ENCODE measurements around the gene TVP23C. TPM values are rescaled to one million over a fixed set of nuclear protein-coding genes. Genes with fewer than 3 reads are reported as not detected.
"Not testable (repeated sequence)": the region's sequence is repeated elsewhere in the genome, so short reads cannot be mapped to it uniquely, and the experiment has no call there.

The TVP23C gene
- total RNA-seq, 1 donor = 24.2 TPM

DNA sequence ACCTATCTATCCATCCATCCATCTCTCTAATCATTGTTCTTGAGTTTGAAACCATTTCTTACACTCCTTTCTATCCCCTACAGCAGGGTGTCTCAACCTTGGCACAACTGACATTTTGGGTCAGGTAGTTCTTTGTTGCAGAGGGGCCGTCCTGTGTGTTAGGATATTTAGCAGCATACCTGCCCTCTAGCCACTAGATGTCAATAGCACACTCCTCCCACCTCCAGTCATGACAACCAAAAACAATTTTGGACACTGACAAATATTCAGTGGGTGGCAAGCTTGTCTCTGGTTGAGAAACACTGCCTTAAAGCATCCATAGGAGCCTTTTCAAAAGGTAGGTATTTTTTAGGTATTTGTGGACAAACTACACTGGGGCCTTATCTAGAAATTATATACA lies 10.4 kb downstream of the TVP23C start:
- H3K4me3 ChIP-seq (ENCODE audit: low read length); H3K9me3 ChIP-seq (ENCODE audit: low read depth, low read length); H3K27me3 ChIP-seq (ENCODE audit: insufficient read depth, low read length); H3K4me1 ChIP-seq (ENCODE audit: insufficient read depth, low read length): not testable (repeated sequence)

DNA sequence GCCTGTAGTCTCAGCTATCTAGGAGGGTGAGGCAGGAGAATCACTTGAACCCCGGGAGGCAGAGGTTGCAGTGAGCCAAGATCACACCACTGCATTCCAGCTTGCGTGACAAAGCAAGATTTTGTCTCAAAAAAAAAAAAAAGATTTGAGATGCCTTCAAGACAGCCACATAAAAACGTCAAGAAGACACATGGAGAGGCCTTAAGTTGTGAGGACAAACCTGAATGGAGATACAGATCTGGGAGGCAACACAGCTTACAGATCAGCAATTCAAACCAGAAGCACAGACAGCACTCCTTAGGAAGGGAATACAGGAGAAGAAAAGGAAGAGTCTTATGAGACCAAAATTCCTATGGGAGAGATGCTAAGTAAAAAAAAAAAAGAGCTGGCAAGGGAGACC lies 13.7 kb downstream of the TVP23C start:
- H3K27me3 ChIP-seq (ENCODE audit: insufficient read depth, low read length); H3K4me3 ChIP-seq (ENCODE audit: low read length); H3K4me1 ChIP-seq (ENCODE audit: insufficient read depth, low read length); H3K9me3 ChIP-seq (ENCODE audit: low read depth, low read length): not testable (repeated sequence)

DNA sequence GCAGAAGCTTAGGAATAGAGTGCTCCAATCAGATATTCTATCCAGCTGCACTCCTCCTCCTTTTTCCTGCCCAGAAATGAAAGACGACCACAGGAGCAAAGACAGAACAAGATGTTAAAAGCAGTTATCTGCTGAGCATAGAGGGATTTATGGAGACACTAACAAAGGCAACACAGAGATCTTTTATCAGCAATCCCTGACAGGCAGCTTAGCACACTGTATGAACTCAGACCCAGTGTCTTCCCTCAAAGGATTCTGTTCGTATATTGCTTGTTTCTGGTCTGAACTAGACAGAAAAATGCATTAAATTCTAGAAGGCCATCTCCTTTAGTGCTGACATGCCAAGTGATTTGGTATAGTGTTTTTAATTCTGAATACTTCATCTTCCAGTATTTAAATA lies 16.7 kb downstream of the TVP23C start:
- H3K27me3 ChIP-seq (ENCODE audit: insufficient read depth, low read length); H3K4me3 ChIP-seq (ENCODE audit: low read length); H3K4me1 ChIP-seq (ENCODE audit: insufficient read depth, low read length); H3K9me3 ChIP-seq (ENCODE audit: low read depth, low read length): not testable (repeated sequence)

DNA sequence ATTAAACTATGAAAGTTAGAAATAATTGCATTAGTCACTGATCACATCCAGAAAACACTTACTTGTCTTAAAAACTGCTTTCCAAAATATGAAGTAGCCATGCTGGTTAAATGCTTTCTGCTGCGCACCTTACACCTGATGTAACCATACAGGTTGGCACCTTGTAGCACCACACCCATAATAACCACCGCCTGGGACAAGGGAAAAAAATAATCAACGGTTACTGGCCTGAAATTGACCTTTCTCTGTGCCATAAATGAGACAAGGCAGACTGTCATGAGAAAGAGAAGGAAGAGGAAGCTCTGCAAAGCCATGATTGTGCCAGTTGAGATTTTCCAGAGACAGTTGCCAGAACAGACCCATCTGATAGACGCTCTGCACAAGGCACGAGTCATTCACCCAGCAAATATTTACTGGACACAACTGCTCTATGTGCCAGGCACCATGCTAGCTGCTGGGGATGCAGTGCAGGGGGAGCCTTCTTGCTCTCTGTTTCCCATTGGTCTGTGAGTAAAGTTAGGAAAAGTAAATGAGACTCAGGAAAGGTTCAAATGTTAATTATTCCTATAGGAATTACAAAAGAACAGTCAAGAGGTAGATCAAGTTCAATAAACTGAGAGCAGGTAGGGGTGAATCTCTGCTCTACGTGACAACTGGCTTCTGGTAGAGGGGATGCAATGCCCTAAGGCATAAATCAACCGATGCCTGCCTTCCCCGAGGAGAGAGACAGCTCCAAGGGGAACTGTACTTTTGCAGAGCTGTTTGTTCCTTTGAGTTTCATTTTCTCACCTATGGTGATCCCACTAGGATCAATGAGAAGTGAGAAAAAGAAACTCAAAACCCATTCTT lies 22.7 kb downstream of the TVP23C start:
- H3K9me3 ChIP-seq (ENCODE audit: low read depth, low read length); H3K27me3 ChIP-seq (ENCODE audit: insufficient read depth, low read length); H3K4me3 ChIP-seq (ENCODE audit: low read length); H3K4me1 ChIP-seq (ENCODE audit: insufficient read depth, low read length): not testable (repeated sequence)

DNA sequence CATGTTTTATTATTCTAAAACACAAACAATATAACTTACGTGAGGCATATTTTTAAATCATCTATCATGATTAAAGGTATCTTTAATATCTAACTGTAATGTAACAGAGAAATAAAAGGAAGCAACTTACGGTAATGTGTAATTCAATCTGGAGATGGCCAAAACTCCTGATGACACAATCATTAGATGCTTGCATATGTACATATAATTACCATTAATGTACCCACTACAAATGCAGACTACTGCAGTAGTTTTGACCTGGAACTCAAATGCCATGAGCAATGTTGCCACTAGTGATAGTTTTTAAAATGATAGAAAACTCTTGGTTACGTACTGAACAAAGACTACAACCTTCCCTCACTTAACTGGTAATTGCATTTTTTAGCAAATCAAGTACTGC lies 30.2 kb downstream of the TVP23C start:
- not testable (repeated sequence) for H3K4me3 ChIP-seq (ENCODE audit: low read length); H3K27me3 ChIP-seq (ENCODE audit: insufficient read depth, low read length); H3K4me1 ChIP-seq (ENCODE audit: insufficient read depth, low read length); H3K9me3 ChIP-seq (ENCODE audit: low read depth, low read length)

DNA sequence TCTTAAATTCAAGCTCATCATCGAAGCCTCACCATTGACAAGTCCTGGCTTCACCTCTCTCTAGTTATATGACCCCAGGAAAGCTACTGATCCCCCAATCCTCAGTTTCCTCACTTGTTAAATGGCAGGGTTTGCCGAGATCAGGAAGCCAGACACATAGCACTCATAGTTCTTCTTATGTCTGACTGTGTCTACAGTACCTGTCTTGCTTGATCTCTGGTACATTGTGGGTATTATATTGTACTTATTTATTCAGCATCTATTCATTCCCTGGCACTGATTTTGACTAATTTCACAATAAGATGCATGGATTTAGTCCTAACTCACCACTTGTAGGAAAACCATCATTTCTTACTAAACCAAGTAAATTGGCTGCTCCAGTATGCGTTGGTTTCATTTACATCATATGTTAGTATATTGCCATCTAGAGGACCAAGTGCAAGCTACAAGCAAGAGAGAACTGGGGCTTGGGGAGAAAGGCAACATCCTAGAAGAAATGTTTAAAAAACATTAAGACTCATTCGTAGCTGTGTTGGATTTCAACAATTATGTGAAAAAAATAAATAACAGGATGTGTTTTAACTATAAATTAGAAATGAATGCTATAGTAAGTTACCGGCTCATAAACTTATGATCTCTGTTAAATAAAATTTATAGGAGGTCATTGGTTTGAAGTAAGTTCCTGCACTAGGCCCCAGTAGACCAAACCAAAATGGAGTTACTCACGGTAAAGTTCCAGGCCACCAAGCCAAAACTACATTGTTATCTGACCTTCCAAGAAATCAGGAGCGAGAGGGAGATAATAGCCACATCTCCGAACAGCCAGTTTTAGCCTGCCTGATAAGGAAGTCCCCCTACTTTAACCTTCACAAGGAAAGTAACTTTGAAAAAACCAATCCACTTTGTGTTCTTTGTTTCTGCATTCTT lies 36.7 kb downstream of the TVP23C start:
- H3K27me3 ChIP-seq (ENCODE audit: insufficient read depth, low read length); H3K9me3 ChIP-seq (ENCODE audit: low read depth, low read length); H3K4me3 ChIP-seq (ENCODE audit: low read length); H3K4me1 ChIP-seq (ENCODE audit: insufficient read depth, low read length): not testable (repeated sequence)

DNA sequence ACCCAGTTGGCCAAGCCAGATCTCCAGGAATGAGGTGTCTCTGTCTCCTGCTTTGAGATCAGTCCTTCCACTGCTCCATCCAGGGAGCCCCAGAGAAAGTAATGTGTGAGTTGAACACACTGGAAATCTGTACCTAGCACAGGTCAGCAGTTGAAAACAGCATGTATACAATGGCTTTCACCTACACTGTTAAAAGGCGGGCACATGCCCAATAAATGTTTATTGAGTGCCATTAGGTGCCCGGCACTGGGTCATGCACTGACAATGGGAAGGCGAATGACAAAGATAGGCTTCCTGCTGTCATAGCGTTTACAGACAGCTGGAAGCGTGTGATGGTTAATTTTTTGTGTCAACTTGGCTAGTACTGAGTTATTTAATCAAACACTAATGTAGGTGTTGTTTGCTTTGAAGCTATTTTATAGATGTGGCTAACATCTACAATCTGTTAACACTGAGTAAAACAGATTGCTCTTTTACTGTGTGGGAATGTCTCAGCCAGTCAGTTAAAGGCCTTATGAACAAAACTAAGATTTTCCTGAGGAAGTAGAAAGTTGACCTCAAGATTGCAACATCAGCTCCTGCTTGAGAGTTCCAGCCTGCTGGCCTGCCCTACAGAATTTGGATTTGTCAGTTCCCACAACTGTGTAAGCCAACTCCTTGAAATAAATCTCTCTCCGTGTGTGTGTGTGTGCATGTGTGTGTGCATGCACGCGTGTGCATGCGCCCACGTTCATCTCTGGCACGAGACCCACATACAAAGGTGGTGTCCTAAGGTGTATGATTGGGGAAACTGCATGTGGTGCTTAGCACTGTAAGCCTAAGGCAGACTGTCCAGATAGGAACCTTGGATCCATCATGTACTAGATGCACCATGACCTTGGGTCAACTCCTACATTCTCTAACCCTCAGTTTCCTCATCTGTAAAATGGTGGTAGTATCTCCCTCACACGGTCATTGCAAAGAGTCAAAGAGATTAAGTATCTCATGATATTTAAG lies 38.0 kb downstream of the TVP23C start:
- not testable (repeated sequence) for H3K9me3 ChIP-seq (ENCODE audit: low read depth, low read length); H3K4me1 ChIP-seq (ENCODE audit: insufficient read depth, low read length); H3K4me3 ChIP-seq (ENCODE audit: low read length); H3K27me3 ChIP-seq (ENCODE audit: insufficient read depth, low read length)

DNA sequence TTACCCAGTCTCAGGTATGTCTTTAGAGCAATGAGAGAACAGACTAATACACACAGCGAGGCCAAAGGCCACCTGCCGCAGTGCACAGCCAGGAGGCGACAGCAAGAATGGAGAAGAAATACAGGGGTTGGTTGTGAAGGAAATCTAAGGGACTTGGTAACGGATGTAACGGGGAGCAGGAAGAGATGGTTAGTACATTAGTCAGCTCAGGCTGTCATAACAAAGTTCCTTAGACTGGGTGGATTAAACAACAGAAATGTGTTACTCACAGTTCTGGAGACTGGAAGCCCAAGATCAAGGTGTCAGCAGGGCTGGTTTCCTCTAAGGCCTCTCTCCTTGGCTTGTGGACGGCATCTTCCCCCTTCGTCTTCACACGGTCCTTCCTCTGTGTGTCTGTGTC lies 47.1 kb downstream of the TVP23C start:
- no peaks in the 10 kb centered on the region for H3K27me3 ChIP-seq (ENCODE audit: insufficient read depth, low read length)

DNA sequence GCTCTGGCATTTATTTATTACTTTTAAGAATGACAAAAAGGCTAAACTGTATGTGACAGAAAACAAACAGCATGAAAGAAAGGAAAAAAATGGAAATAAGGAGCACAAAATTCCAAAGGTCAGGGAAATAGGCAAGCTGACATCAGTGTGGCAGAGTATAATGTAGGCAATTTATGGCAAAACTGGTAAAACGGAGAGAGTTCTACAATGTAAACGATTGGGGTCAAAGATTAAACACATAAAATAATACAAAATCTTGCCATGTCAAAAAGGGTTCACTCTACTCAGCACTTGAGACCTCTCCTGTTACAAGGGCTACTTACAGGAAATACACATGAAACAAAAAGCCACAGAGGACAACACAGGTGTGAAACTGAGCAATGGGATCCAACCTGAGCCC lies 48.8 kb downstream of the TVP23C start:
- Histone ChIP-seq H3K4me3 (ENCODE audit: low read length) (no peak overlapping the region), H3K27me3 (ENCODE audit: insufficient read depth, low read length) (no peaks in the 10 kb centered on the region), H3K4me1 (ENCODE audit: insufficient read depth, low read length) (no peaks in the 10 kb centered on the region), H3K9me3 (ENCODE audit: low read depth, low read length) (no peaks in the 10 kb centered on the region)

More for the DNA sequence above, 47.1 kb downstream of the TVP23C start:
- Histone ChIP-seq H3K4me3 (ENCODE audit: low read length) (no peak overlapping the region), H3K9me3 (ENCODE audit: low read depth, low read length) (no peaks in the 10 kb centered on the region), H3K4me1 (ENCODE audit: insufficient read depth, low read length) (no peaks in the 10 kb centered on the region)

DNA sequence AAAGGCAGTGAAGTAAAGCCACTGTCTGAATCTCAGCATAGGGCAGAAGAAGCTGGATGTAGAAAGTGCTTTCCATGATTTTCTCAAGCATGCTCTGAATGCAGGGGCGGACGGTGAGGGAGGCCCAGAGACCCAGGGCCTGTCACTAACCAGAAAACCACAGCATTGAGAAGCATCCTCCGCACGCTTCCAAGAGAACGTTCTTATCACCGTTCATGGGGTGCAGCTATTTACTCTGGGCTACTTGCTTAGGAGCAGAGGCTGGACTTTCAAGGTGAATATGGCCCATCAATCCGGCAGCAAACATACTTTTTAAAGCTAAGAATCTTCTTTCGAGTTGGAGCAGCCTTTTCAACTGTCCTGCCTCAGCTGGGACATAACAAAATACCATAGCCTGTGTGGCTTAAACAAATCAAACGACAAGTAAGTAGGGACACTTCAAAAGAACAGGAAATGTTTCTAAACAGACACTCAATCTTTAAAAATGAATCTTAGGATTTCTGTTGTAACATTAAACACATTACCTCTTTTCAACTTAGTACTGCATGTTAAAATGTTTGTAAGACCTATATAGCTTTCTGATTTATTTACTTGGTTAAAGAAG lies 49.3 kb downstream of the TVP23C start:
- no peaks in the 10 kb centered on the region for H3K9me3 ChIP-seq (ENCODE audit: low read depth, low read length)
- no peaks in the 10 kb centered on the region for H3K27me3 ChIP-seq (ENCODE audit: insufficient read depth, low read length)
- no peaks in the 10 kb centered on the region for H3K4me1 ChIP-seq (ENCODE audit: insufficient read depth, low read length)
- no peak overlapping the region for H3K4me3 ChIP-seq (ENCODE audit: low read length)

DNA sequence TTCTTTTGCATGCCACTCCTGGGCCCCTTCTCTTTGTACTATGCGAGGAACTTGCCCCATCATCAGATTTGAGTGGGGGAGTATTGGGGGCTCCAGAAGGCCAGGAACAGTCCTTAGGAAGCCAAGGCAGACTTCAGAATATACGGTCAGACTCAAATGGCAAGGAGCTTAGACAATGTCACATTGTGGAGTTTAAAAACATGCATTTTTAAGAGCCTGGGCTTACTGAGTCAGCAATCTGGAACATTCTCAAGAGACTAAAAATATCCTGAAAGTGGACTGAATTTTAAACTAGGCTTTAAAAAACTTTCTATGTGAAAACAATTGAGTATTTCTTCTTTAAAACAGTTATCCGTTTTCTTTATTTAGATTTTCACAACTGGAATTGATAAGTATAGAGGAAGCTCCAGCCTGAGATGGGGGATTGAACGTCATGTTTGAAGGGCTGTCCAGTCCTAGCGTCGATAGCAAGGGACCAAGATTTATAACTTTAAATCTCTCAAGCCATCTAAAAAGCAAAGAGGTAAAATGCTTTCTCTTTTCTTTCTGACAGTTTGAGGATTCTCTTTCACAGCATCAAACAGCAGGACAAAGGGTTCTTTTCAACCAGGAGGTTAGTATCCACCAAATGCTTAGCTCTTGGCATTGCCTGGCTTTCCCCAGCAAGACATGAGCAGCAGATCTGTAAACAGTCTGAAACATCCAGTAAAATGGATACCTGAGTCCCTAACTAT lies 50.1 kb downstream of the TVP23C start:
- H3K4me3 ChIP-seq (ENCODE audit: low read length) = no peak overlapping the region
- H3K27me3 ChIP-seq (ENCODE audit: insufficient read depth, low read length) = no peaks in the 10 kb centered on the region
- H3K4me1 ChIP-seq (ENCODE audit: insufficient read depth, low read length) = no peaks in the 10 kb centered on the region
- no peaks in the 10 kb centered on the region for H3K9me3 ChIP-seq (ENCODE audit: low read depth, low read length)

DNA sequence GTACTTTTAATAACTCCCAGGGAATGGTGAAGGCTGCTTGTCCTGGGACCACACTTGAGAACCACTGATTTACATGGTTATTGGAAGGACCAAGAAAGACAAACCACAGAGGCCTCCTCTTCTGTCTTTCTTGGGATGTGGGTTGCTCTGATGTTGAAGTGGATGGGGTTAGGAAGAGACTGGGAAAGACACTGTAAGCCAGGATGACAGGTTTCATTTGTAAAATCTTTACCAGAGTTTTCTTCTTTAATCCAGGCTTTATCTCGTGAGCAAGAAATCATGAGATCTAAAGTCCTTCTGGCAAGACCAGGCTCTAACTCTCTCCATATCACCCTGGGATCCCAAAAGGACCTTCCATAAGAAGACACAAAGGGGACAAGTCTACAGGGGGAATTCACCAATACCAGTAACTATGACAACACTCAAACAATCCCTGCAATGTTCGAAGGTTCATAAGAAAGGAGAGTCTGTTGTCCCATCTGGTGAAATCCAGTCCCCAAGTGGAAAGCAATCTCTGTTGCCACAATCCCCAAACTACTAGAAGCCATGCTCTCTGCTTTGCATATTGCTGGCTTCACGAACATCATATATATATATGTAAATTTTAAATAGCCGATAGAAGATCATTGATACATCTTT lies 51.1 kb downstream of the TVP23C start:
- no peak overlapping the region for H3K4me3 ChIP-seq (ENCODE audit: low read length)
- no peaks in the 10 kb centered on the region for H3K9me3 ChIP-seq (ENCODE audit: low read depth, low read length)
- H3K4me1 ChIP-seq (ENCODE audit: insufficient read depth, low read length) = no peaks in the 10 kb centered on the region
- H3K27me3 ChIP-seq (ENCODE audit: insufficient read depth, low read length) = no peaks in the 10 kb centered on the region

DNA sequence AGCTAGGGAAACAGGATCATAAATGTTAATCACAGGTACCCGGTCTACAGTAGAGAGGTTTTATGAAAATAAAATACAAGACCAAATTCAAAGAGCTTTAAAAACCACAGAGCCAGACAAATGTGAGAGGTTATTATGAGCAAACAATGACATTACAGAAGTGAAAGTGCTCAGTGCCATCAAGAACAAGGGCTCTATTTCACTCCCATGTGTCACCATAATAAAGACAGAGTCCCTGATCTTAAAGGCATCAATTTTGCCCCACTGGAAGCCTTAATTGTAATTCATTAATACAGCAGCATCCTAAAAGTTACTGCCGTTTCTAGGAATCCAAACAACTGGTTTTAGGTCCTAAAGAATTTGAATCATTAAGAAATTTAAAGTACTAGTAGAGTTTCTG lies 52.1 kb downstream of the TVP23C start:
- H3K4me1 ChIP-seq (ENCODE audit: insufficient read depth, low read length) = no peaks in the 10 kb centered on the region
- H3K9me3 ChIP-seq (ENCODE audit: low read depth, low read length) = no peaks in the 10 kb centered on the region
- no peak overlapping the region for H3K4me3 ChIP-seq (ENCODE audit: low read length)
- H3K27me3 ChIP-seq (ENCODE audit: insufficient read depth, low read length) = no peaks in the 10 kb centered on the region
